GM19395 (cell line): ENCODE data around the gene ASIC3.
"Not testable (repeated sequence)": the region's sequence is repeated elsewhere in the genome, so short reads cannot be mapped to it uniquely, and the experiment has no call there.

ENCODE experiments used
- ATAC-seq: cut with Tn5 transposase; IDR thresholded peaks from one replicate; pipeline ENCODE4 v1.9.1; 2021; ENCODE audit warnings: mild to moderate bottlenecking, moderate library complexity; ENCODE audit not compliant: unreplicated experiment

Gene ASIC3

GRCh38 chr7:151032936-151033863 lies 15.1 kb upstream of the ASIC3 start:
- no peak for ATAC-seq

GRCh38 chr7:151033864-151034249 lies 14.5 kb upstream of the ASIC3 start:
- no peak for ATAC-seq

DNA sequence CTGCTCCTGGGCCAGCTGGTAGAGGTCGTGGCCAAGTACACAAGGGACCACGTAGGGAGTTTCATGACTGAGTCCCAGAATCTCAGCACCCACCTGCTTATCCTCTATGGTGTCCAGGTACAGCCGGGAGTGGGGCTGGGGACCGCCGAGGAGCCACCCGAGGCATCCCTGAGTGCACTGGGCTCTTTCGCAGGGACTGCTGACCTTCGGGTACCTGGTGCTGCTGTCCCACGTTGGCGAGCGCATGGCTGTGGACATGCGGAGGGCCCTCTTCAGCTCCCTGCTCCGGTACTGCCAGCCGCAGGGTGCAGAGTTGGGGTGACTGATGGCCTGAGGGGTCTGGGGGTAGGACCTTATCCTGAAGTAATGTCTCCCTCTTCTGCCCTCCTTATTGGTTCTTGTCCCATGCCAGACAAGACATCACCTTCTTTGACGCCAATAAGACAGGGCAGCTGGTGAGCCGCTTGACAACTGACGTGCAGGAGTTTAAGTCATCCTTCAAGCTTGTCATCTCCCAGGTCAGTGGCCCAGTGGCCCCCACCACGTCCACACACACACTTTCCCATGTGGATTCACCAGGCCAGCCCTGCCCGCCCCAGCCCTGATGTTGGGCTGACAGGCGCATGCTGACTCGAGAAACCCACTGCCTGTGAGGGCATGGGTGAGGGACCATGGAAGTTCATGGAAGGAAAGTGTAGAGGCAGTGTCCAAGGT lies 13.9 kb upstream of the ASIC3 start:
- ATAC-seq: no peak

DNA sequence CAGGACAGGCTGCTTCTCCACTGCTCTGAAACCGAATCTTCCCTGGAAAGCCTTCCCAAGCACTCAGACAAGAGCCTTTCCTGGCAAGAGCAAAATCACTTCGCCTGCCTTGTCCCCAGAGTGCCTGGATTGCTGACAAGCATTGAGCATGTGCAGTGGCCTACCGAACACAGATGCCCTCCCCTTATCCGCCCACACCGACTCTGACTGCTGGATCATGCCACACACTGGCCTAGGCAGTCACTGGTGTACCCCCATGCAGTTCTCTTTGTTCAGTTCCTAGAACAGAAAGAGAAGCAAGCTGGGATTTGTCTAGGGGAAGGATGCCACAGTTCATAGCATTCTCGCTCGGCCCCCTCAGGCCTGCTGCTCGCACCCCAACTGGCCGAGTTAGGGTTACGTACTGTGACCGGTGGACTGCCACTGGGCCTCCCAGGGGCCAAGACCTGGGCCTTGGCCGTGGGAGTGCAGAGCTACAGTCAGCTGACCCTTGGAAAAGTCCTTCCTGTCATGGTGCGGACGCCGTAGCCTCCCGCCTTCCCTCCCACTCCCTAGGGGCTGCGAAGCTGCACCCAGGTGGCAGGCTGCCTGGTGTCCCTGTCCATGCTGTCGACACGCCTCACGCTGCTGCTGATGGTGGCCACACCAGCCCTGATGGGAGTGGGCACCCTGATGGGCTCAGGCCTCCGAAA lies 13.2 kb upstream of the ASIC3 start:
- no peak for ATAC-seq

DNA sequence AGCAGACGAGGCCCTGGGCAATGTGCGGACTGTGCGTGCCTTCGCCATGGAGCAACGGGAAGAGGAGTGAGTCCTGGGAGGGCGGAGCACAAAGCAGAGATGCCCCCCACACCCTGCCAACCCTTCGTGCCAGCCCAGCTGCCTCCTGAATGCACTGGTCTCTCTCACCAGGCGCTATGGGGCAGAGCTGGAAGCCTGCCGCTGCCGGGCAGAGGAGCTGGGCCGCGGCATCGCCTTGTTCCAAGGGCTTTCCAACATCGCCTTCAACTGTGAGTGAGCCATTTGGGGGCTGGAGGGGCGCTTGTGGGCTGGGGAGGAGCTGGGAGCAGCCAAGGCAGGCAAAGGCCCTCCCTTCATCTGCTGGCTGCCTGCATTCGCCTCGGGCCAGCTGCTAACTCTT lies 12.4 kb upstream of the ASIC3 start:
- ATAC-seq: no peak

DNA sequence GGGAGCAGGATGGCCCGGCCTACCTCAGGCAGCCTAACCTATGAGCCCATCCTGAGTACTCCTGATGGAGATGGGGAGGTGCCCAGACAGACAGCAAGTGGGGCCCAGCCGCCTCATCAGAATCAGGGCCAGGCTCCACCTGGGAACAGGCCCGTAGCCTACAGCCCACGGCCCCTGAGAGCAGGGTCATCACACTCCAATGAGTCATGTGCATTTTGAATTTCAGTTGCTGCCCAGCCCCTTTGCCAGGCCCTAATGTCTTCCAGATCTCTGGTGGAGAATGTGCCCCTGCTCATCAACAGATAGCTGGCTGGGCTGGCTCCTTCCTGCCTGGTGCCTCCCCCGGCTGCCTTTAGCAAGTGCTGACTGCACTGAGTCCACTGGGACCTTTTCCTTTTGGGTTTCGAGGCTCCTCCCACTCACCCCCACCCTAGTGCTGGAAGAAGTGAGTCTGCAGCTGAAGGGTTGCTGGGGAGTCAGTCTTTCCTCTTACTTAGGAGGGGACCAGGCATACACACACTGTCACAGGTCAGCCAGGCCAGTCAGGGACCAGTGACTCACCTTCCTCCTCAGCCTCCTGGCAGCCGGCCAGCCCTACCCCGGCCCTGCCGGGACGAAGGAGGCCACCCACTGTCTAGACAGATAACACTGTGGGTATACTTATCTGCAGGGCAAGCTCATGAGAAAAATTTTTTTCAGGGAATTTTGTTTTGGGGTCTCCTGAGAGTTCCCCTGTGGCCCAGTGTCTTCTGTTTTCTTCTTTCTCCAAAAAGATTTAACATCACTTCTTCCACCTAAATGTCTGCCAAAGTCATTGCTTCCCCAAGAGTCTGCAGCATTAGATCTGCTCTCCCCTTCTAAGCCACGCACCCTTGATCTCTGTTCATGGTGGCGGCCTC lies 9.1 kb upstream of the ASIC3 start:
- ATAC-seq: no peak

DNA sequence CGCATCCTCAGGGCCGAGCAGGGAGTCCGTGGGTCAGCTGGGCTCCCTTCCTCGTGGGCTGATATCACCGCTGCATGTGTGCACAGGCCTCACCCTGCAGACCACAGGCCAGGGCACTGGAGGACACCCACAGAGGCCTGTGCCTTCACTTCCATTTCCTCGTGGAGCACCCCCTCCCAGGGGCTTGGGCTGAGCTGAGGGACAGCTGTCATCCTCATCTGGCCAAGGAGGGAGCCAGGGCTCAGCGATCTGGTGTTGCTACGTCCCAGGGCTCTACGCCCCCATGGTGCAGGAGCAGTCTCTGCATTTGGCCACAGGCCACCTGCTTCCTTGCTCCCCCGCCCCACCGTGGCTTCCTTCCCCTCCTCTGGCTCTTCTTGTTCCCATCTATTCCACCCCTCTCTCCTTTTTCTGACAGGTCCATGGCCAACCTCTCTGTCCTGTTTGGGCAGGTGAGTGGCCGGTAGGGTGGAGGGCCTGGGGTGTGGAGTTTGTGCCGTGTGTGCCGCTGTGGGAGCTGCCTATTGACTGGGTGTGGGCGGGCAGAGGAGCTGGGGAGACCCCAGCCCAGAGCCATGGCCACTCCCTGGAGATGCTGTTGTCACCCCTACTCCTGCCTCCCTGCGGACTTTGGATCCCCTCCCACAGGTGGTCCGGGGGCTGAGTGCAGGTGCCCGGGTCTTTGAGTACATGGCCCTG lies 8.3 kb upstream of the ASIC3 start:
- ATAC-seq: no peak

- no peak for ATAC-seq
These were observed 7.5 kb upstream of the ASIC3 start for GRCh38 chr7:151040616-151041375.

- not testable (repeated sequence) for ATAC-seq
These were observed 4.9 kb upstream of the ASIC3 start for GRCh38 chr7:151043449-151043848.

DNA sequence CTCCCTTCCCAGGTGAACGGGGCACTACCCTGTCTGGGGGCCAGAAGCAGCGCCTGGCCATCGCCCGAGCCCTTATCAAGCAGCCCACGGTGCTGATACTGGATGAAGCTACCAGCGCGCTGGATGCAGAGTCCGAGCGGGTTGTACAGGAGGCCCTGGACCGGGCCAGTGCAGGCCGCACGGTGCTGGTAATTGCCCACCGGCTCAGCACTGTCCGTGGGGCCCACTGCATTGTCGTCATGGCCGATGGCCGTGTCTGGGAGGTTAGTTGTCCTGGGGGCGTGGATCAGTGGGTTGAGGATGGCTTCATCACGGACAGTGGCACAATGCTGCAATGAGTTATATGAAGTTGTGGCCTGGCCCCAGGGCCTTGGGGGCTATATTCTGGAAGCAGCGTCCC lies 4.4 kb upstream of the ASIC3 start:
- ATAC-seq: no peak

DNA sequence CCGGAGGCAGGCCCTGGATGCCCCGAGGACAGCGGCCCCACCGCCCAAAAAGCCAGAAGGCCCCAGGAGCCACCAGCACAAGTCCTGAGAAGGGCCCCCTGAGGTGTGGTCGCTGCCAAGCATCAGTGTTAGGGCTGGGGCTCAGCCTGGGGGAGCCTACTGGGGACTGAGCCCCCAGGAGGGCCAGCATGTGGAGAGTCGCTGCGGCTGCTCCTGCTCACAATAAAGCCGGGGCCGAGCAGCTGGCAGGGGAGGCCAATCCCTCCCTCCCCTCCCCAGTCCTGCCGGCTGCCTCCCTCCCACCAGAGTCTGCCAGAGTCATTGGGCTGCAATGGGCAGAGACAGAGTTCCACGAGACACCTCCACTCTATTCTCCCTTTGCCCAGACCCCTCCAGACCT lies 3.1 kb upstream of the ASIC3 start:
- no peak for ATAC-seq

DNA sequence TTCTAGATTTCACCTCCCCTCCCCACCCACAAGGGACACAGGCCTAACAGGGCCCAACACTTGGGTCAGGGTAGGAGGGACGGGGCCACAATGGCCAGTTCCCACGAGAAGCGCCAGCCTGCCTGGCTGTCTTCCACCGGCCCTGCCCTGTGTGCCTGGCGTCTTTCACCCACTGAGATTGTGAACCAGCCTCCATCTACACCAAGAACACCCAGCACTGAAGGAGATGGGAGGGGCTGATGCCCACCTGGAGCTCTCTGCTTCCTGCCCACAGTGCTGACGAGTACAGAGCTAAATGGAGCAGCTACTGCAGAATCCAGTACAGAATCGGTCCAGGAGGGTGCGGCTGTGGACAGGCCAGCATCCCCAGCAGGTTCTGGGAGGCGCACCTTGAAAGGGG lies 2.4 kb upstream of the ASIC3 start:
- no peak for ATAC-seq

GRCh38 chr7:151046603-151047573 lies 1.4 kb upstream of the ASIC3 start:
- no peak for ATAC-seq

- no peak for ATAC-seq
These were observed 656 bp downstream of the ASIC3 start for GRCh38 chr7:151048911-151049463.

DNA sequence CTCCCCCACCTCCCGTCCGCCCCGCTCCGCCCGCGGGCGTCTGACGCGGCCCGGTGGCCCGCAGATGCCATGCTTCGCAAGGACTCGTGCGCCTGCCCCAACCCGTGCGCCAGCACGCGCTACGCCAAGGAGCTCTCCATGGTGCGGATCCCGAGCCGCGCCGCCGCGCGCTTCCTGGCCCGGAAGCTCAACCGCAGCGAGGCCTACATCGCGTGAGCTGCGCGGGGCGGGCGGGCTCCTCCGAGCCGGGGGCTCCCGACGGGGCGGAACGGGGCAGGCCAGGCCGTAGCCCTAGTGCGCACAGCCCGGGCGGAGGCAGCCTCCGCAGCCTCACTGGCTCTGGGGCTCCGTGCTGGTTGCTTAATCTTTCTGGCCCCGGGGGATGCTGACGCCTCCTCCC lies 2.8 kb downstream of the ASIC3 start:
- ATAC-seq: no peak

DNA sequence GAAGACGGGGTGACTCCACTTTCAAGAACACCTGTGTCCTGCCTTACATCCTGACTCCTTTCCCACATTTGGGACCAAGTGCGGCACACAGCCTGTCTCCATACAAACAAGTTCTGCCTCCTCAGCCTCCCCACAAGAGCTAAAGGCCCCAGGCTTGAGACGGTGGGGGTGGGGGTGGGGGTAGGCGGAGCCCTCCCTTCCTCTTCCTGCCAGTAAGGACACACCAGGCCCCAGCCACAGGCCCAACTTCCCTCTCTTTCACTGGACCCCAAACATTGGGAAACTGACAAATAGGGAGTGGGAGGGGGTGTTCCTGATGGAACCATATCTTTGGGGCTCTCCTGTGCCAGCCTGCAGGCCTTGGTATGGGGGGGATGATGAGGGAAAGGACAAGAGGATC lies 4.8 kb downstream of the ASIC3 start:
- no peak for ATAC-seq

DNA sequence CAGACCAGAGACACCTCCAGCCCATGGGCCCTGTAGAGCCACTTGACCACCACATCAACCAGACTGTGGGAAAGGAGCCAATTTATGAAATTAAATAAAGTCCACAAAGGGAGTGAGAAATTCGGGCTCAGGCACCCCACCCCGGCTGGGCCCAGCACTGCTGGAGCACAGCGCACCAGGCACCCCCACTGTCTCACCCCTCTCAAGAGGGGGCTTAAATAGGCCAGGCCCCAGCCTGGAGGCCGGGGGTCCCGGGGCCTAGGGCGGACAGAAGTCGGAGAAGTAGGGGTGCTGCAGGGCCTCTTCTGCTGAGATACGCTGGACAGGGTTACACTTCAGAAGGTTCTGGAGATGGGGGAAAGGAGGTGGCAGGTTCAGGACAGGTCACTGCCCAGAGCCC lies 5.4 kb downstream of the ASIC3 start:
- ATAC-seq: no peak

DNA sequence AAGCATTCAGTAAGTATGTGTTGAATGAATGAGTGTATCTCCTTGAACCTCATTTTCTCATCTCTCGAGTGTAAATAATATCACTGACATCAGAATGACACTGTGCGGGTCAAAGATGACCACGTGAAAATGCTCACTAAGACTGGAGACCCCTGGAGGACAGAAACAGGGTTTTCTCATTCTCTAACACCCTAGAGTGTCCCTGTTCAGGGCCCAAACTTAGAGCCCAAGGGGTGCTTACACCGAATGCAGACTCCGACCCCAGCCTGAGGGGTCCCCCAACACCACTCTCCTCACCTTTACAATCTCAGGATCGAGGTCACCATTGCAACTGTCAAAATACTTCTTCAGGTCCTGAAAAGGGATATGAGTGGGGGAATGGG lies 7.9 kb downstream of the ASIC3 start:
- no peak for ATAC-seq
